Nephron progenitor cell (in vitro differentiated cells): ENCODE measurements around the gene SETD1A.

Experiments used
- DNase-seq: peaks from one replicate; pipeline ENCODE4 v3.0.0; 2021
- H3K27ac Mint-ChIP-seq: 2 replicates; pipeline ENCODE4 v1.8.0; 2021; ENCODE audit warnings: mild to moderate bottlenecking, moderate library complexity, mixed read lengths
- H3K27me3 Mint-ChIP-seq: 2 replicates; pipeline ENCODE4 v1.8.0; 2021; ENCODE audit warnings: mild to moderate bottlenecking, low read depth, mixed read lengths; ENCODE audit not compliant: poor library complexity
- H3K36me3 Mint-ChIP-seq: 2 replicates; pipeline ENCODE4 v1.8.0; 2021; ENCODE audit warnings: low read depth, mixed read lengths
- H3K4me1 Mint-ChIP-seq: 2 replicates; pipeline ENCODE4 v1.8.0; 2021; ENCODE audit warnings: mixed read lengths
- H3K4me3 Mint-ChIP-seq: 2 replicates; pipeline ENCODE4 v1.8.0; 2021; ENCODE audit warnings: mild to moderate bottlenecking, moderate library complexity, mixed read lengths
- H3K9me3 Mint-ChIP-seq: 2 replicates; pipeline ENCODE4 v1.8.0; 2021; ENCODE audit warnings: mild to moderate bottlenecking, moderate library complexity, mixed read lengths
- CTCF ChIP-seq: fragments of 200-600 bp; sonication (generic); IDR thresholded peaks from 2 replicates; pipeline ENCODE4 v1.5.0; 2021; ENCODE audit warnings: antibody characterized with exemption

SETD1A gene

DNA sequence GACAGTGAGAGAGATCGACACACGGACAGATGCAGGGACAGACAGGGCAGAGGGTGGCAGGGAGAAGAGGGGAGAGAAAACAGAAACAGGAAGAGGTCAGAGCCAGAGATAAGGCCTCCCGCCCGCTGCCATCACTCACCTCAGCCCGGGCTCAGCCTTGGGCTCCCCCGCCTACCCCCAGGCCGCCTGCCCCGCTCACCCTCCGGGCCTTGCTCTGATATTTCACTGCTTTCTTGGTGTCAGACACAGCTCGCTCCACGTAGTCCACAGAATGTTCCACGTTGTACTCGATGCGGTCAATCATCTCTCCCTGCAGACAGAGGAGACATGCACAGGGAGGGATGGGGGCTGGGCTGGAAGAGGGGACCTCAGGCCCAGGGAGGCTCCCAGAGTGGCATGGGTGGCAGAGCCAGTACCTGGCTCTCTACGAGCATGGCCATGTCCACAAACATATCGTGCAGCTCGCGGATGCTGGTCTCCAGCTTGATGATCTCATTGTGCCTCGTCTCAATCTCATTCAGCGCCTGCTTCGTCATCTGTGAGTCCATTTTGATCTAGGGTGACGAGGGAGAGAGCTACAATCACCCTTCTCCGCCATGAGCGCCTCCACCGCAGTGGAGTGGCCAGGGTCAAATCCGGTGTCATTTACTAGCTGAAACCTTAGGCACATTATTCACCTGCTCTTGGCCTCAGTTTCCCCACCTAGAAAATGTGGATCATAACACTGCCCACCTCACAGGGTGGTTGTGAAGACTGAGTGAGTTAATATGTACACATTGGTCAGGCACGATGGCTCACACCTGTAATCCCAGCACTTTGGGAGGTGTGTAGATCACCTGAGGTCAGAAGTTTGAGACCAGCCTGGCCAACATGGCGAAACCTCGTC lies 35.6 kb downstream of the SETD1A start:
- H3K4me1 Mint-ChIP-seq: peaks cover 25% of the 10 kb centered on the region
- DNase-seq: no peak
- peaks cover 40% of the 10 kb centered on the region for H3K27me3 Mint-ChIP-seq
- no peaks in the 10 kb centered on the region for H3K36me3 Mint-ChIP-seq
- peak overlapping the region; percentile 72 for H3K27ac Mint-ChIP-seq
- TF ChIP-seq CTCF: no peak
- H3K9me3 Mint-ChIP-seq: no peaks in the 10 kb centered on the region
- no peak overlapping the region for H3K4me3 Mint-ChIP-seq

DNA sequence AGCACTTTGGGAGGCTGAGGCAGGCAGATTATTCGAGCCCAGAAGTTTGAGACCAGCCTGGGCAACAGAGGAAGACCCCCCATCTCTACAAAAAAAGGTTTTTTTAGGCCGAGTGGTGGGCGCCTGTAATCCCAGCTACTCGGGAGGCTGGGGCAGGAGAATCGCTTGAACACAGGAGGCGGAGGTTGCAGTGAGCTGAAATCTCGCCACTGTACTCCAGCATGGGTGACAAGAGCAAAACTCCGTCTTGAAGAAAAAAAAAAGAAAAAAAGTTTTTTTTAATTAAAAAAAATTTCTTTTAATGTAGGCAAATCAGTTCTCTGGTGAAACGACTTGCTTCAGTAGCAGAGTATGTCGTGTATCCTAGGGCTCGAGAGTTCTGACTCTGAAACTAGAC lies 38.4 kb downstream of the SETD1A start:
- no peak for TF ChIP-seq CTCF
- H3K4me3 Mint-ChIP-seq: peak overlapping the region; percentile 61
- H3K4me1 Mint-ChIP-seq: peaks cover 29% of the 10 kb centered on the region
- no peaks in the 10 kb centered on the region for H3K36me3 Mint-ChIP-seq
- H3K27me3 Mint-ChIP-seq: peaks cover 47% of the 10 kb centered on the region
- no peaks in the 10 kb centered on the region for H3K9me3 Mint-ChIP-seq
- no peak for DNase-seq
- H3K27ac Mint-ChIP-seq: no peak overlapping the region

DNA sequence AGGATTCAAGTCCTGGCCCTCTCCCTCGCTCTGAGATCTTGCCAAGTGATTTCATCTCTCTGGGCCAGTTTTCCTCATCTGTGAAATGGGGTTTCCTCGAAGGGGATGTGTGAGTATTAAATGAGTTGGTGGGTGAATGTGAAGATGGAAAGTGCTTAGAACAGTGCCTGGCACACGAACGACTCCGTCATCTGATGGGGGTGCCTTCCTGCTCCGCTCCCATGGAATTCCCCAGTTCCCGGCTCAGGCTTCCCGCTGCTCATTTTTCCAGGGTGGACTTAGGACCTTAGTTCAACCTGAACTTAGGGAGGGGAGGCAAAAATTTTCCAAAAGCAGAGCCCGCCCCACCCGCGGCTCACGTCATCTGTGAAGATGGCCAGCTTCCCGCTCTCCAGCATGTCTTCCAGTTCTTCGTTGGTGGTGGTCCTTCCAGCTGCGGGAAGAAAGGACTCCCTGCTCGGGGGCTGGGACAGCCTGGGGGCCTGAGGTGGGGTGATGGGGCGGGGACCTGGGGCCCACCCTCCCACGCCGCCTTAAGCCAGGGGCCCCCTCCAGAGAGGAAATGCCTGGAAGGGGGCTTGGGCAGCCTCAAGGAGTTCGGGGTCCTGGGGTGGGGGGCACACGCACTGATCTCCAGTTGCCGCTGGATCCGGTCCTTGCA lies 38.9 kb downstream of the SETD1A start:
- no peaks in the 10 kb centered on the region for H3K36me3 Mint-ChIP-seq
- DNase-seq: no peak
- H3K27ac Mint-ChIP-seq: no peak overlapping the region
- no peak for TF ChIP-seq CTCF
- peaks cover 29% of the 10 kb centered on the region for H3K4me1 Mint-ChIP-seq
- H3K4me3 Mint-ChIP-seq: peak overlapping the region; percentile 76
- peaks cover 47% of the 10 kb centered on the region for H3K27me3 Mint-ChIP-seq
- H3K9me3 Mint-ChIP-seq: no peaks in the 10 kb centered on the region

GRCh38 chr16:30996985-30997724 lies 39.6 kb downstream of the SETD1A start:
- H3K4me1 Mint-ChIP-seq: peaks cover 35% of the 10 kb centered on the region
- H3K4me3 Mint-ChIP-seq: peak overlapping the region; percentile 76
- no peak for TF ChIP-seq CTCF
- H3K9me3 Mint-ChIP-seq: no peaks in the 10 kb centered on the region
- no peak overlapping the region for H3K27ac Mint-ChIP-seq
- no peaks in the 10 kb centered on the region for H3K36me3 Mint-ChIP-seq
- H3K27me3 Mint-ChIP-seq: peaks cover 47% of the 10 kb centered on the region
- peak; percentile 83 for DNase-seq

- TF ChIP-seq CTCF: no peak
- Mint-ChIP-seq H3K9me3 (no peaks in the 10 kb centered on the region), H3K36me3 (no peaks in the 10 kb centered on the region), H3K27me3 (peaks cover 47% of the 10 kb centered on the region), H3K4me3 (peak overlapping the region; percentile 68), H3K27ac (no peak overlapping the region), H3K4me1 (peaks cover 38% of the 10 kb centered on the region)
- no peak for DNase-seq
Measured at GRCh38 chr16:30997725-30998711, 40.5 kb downstream of the SETD1A start.
